ENCODE data around the gene BAG2. TPM values are rescaled to one million over a fixed set of nuclear protein-coding genes. Genes with fewer than 3 reads are reported as not detected.

Gene BAG2
- total RNA-seq, 1 experiment from 2014 or later: 11.0 TPM

DNA sequence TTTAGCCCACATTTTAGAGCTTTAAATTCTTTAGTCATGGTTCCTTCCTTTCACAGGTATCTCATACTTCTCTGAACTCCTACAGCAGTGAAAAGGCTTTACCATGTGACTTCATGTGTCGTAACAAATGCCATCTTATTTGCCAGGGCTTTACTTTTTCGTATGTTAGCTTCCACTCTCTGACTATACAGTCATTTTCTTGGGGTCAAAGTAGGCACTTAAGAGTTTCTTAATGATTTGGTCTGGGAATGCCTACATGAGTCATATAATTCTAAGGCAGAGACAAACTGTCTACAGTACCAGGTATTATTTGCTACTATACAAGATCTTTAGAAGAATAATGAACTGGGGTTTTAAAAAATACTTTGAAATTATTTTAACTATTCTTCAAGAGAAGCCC is 35.0 kb downstream of the BAG2 start:
- POLR2A ChIA-PET (ENCODE audit: unreplicated experiment): interaction anchor here (0.6 to 0.8 kb wide), 2 partner anchors 81 to 562 kb away, joined by 4 to 5 read pairs; no protein-coding TSS in a partner anchor
- H3K79me2 ChIP-seq (ENCODE audit: low read depth): no peaks in the 10 kb centered on the region; the same call in 1 of the 2 replicates
- CTCF ChIA-PET: no interaction called here

DNA sequence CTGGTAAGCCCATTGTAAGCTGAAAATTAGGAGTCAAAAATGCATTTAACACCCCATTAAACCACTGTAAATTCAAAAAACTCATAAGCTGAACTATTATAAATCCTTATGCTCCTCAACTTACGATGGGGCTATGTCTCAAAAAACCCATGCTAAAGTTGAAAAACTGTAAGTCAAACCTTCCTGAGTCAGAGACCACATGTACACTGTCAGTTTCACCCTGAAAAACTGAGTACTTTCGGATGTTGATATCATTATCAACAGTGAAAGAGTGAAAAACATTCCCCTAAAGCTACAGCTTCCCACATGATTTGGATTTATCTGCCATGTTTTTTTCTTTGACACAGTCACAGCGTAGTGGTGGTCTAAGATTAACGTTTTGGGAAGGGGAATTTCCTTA is 35.7 kb downstream of the BAG2 start:
- Histone ChIP-seq H4K20me1 (ENCODE audit: insufficient read depth) (no peaks in the 10 kb centered on the region), H3K4me1 (replicated peaks; ENCODE audit: insufficient read depth) (no peaks in the 10 kb centered on the region), H3K27ac (no peak overlapping the region), H3K79me2 (ENCODE audit: low read depth) (no peaks in the 10 kb centered on the region; the same call in 1 of the 2 replicates), H3K4me2 (no peak overlapping the region), H2AFZ (no peak overlapping the region), H3K9me2 (ENCODE audit: insufficient read depth) (no peaks in the 10 kb centered on the region), H3K36me3 (ENCODE audit: low read depth) (0 out of 2 replicates have a peak, but pooled peaks cover 6% of the 10 kb centered on the region), H3F3A (ENCODE audit: insufficient read depth, low read depth) (no peaks in the 10 kb centered on the region; the same call in 1 of the 2 replicates), H3K9me3 (ENCODE audit: insufficient read depth, low read depth) (no peaks in the 10 kb centered on the region), H3K4me3 (no peak overlapping the region), H3K27me3 (ENCODE audit: insufficient read depth, low read depth) (no peaks in the 10 kb centered on the region)
- intact Hi-C loops (cut with micrococcal nuclease; ENCODE audit: unreplicated experiment): no loop called here
- no TSS peak for BruUV-seq (replicated peaks)
- ChIA-PET CTCF (no interaction called here), POLR2A (ENCODE audit: unreplicated experiment) (interaction anchor here (0.8 kb wide), 1 partner anchor 563 kb away, joined by 4 read pairs; no protein-coding TSS in a partner anchor)
- TF ChIP-seq, protein P1, sequence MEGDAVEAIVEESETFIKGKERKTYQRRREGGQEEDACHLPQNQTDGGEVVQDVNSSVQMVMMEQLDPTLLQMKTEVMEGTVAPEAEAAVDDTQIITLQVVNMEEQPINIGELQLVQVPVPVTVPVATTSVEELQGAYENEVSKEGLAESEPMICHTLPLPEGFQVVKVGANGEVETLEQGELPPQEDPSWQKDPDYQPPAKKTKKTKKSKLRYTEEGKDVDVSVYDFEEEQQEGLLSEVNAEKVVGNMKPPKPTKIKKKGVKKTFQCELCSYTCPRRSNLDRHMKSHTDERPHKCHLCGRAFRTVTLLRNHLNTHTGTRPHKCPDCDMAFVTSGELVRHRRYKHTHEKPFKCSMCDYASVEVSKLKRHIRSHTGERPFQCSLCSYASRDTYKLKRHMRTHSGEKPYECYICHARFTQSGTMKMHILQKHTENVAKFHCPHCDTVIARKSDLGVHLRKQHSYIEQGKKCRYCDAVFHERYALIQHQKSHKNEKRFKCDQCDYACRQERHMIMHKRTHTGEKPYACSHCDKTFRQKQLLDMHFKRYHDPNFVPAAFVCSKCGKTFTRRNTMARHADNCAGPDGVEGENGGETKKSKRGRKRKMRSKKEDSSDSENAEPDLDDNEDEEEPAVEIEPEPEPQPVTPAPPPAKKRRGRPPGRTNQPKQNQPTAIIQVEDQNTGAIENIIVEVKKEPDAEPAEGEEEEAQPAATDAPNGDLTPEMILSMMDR (conservative IDR thresholded peaks at IDR 0.05): no peak
- TF ChIP-seq EZH2 (IDR thresholded peaks at IDR 0.05; ENCODE audit: low read depth): no peak
- DNase-seq: no peak

More for the DNA sequence above, 35.0 kb downstream of the BAG2 start:
- Histone ChIP-seq H2AFZ (no peak overlapping the region), H3K9me2 (ENCODE audit: insufficient read depth) (no peaks in the 10 kb centered on the region), H3K27ac (no peak overlapping the region), H3K4me1 (replicated peaks; ENCODE audit: insufficient read depth) (no peaks in the 10 kb centered on the region), H3K4me3 (no peak overlapping the region), H3F3A (ENCODE audit: insufficient read depth, low read depth) (no peaks in the 10 kb centered on the region; the same call in 1 of the 2 replicates), H3K9me3 (ENCODE audit: insufficient read depth, low read depth) (no peaks in the 10 kb centered on the region), H3K4me2 (no peak overlapping the region), H3K27me3 (ENCODE audit: insufficient read depth, low read depth) (no peaks in the 10 kb centered on the region), H4K20me1 (ENCODE audit: insufficient read depth) (no peaks in the 10 kb centered on the region), H3K36me3 (ENCODE audit: low read depth) (0 out of 2 replicates have a peak, but pooled peaks cover 6% of the 10 kb centered on the region)
- TF ChIP-seq, protein P1 (conservative IDR thresholded peaks at IDR 0.05): no peak
- TF ChIP-seq EZH2 (IDR thresholded peaks at IDR 0.05; ENCODE audit: low read depth): no peak
- DNase-seq: no peak
- no TSS peak for BruUV-seq (replicated peaks)
- intact Hi-C loops (cut with micrococcal nuclease; ENCODE audit: unreplicated experiment): no loop called here

DNA sequence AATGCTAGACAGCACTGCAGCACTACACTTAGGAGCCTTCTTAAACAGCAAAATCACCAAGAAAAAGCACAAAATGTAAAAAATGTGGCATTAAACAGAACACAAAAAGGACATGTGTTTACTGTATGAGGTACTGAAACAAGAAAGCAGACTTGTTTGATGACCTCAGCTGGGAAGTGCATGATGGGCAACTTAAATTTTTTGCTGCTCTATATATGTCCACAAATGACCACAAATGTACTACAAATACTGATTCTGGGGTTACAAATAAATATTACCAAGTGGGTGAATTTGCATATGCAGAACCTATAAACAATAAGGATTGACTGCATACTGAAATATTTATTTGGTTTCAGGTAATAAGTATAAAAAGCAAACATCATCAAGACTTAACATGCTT is 36.9 kb downstream of the BAG2 start:
- CTCF ChIA-PET: no interaction called here
- Histone ChIP-seq H3F3A (ENCODE audit: insufficient read depth, low read depth) (no peaks in the 10 kb centered on the region; the same call in 1 of the 2 replicates), H3K4me2 (no peak overlapping the region), H3K9me3 (ENCODE audit: insufficient read depth, low read depth) (no peaks in the 10 kb centered on the region), H3K27ac (no peak overlapping the region), H3K79me2 (ENCODE audit: low read depth) (no peaks in the 10 kb centered on the region; the same call in 1 of the 2 replicates), H3K27me3 (ENCODE audit: insufficient read depth, low read depth) (no peaks in the 10 kb centered on the region), H3K4me1 (replicated peaks; ENCODE audit: insufficient read depth) (no peaks in the 10 kb centered on the region), H3K9me2 (ENCODE audit: insufficient read depth) (no peaks in the 10 kb centered on the region), H3K36me3 (ENCODE audit: low read depth) (0 out of 2 replicates have a peak, but pooled peaks cover 6% of the 10 kb centered on the region), H3K4me3 (no peak overlapping the region), H4K20me1 (ENCODE audit: insufficient read depth) (no peaks in the 10 kb centered on the region), H2AFZ (no peak overlapping the region)
- intact Hi-C loops (cut with micrococcal nuclease; ENCODE audit: unreplicated experiment): no loop called here
- BruUV-seq (replicated peaks): no TSS peak
- POLR2A ChIA-PET (ENCODE audit: unreplicated experiment): no interaction called here
- no peak for TF ChIP-seq EZH2 (IDR thresholded peaks at IDR 0.05; ENCODE audit: low read depth)
- TF ChIP-seq, protein P1 (conservative IDR thresholded peaks at IDR 0.05): no peak
- no peak for DNase-seq
